ENCODE results near the gene GPANK1.

- TF ChIP-seq POLR2A (IDR thresholded peaks at IDR 0.05), result no peak
- TF ChIP-seq, protein P1, sequence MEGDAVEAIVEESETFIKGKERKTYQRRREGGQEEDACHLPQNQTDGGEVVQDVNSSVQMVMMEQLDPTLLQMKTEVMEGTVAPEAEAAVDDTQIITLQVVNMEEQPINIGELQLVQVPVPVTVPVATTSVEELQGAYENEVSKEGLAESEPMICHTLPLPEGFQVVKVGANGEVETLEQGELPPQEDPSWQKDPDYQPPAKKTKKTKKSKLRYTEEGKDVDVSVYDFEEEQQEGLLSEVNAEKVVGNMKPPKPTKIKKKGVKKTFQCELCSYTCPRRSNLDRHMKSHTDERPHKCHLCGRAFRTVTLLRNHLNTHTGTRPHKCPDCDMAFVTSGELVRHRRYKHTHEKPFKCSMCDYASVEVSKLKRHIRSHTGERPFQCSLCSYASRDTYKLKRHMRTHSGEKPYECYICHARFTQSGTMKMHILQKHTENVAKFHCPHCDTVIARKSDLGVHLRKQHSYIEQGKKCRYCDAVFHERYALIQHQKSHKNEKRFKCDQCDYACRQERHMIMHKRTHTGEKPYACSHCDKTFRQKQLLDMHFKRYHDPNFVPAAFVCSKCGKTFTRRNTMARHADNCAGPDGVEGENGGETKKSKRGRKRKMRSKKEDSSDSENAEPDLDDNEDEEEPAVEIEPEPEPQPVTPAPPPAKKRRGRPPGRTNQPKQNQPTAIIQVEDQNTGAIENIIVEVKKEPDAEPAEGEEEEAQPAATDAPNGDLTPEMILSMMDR (IDR thresholded peaks at IDR 0.05), result no peak
Observed at GRCh38 chr6:31622684-31623091, 42.1 kb downstream of the GPANK1 start.

All from adrenal gland (tissue), 5 donors.